AG04449 (cell line): ENCODE measurements around the gene CISD3.

Experiments used
- CTCF ChIA-PET: fragments of 350-600 bp; formaldehyde crosslinking; extraction: SDS; loops from one replicate; lab custom pipeline; 2021; ENCODE audit warnings: antibody characterized with exemption; lab: Yijun Ruan, JAX
- POLR2A ChIA-PET: fragments of 400-600, 350-600 bp; formaldehyde crosslinking; extraction: SDS; loops from one replicate; lab custom pipeline; 2020; ENCODE audit warnings: antibody characterized with exemption, inconsistent platforms; lab: Yijun Ruan, JAX
- DNase-seq: peaks from one replicate; pipeline ENCODE4 v3.0.0-alpha.2; 2010; ENCODE audit warnings: low read depth, low spot score
- H3K4me3 ChIP-seq: 2 replicates; pipeline ENCODE4 v1.5.1; 2011; ENCODE audit warnings: low read depth, mild to moderate bottlenecking, control low read depth, low read length
- CTCF ChIP-seq: IDR thresholded peaks from one replicate; pipeline ENCODE4 v1.5.1; 2011; ENCODE audit warnings: mild to moderate bottlenecking, moderate library complexity, low read length, control low read depth, inconsistent platforms; ENCODE audit not compliant: insufficient read depth; ENCODE audit errors: missing control alignments

The CISD3 gene

GRCh38 chr17:38710985-38711384, 19.2 kb upstream of the CISD3 start:
- CTCF ChIA-PET: interaction anchor here (1.0 to 4.1 kb wide), 4 partner anchors 12 to 34 kb away, joined by 4 to 22 read pairs (median 10); no protein-coding TSS in a partner anchor
- no peak for DNase-seq
- no peak for TF ChIP-seq CTCF
- POLR2A ChIA-PET: interaction anchor here (1.5 kb wide), 1 partner anchor 24 kb away, joined by 4 read pairs; no protein-coding TSS in a partner anchor
- H3K4me3 ChIP-seq: no peak overlapping the region

- H3K4me3 ChIP-seq: no peak overlapping the region
- ChIA-PET CTCF (interaction anchor here (0.9 to 4.1 kb wide), 3 partner anchors 10 to 24 kb away, joined by 4 to 22 read pairs (median 15); no protein-coding TSS in a partner anchor), POLR2A (no interaction called here)
- no peak for DNase-seq
- TF ChIP-seq CTCF: no peak
Observed at GRCh38 chr17:38711792-38712571, 18.2 kb upstream of the CISD3 start.

- no peak overlapping the region for H3K4me3 ChIP-seq
- TF ChIP-seq CTCF: no peak
- no peak for DNase-seq
- CTCF ChIA-PET: interaction anchor here (0.9 to 3.8 kb wide), 2 partner anchors 9 to 23 kb away, joined by 4 to 22 read pairs; no protein-coding TSS in a partner anchor
- POLR2A ChIA-PET: no interaction called here
Observed at GRCh38 chr17:38712593-38712992, 17.5 kb upstream of the CISD3 start.

- TF ChIP-seq CTCF: no peak
- H3K4me3 ChIP-seq: no peak overlapping the region
- ChIA-PET POLR2A (interaction anchor here (0.5 kb wide), 1 partner anchor 99 kb away, joined by 4 read pairs; no protein-coding TSS in a partner anchor), CTCF (interaction anchor here (4.3 kb wide), 1 partner anchor 22 kb away, joined by 22 read pairs; no protein-coding TSS in a partner anchor)
- no peak for DNase-seq
Observed at GRCh38 chr17:38713456-38714075, 16.6 kb upstream of the CISD3 start.

- no peak for DNase-seq
- no peak overlapping the region for H3K4me3 ChIP-seq
- TF ChIP-seq CTCF: no peak
- POLR2A ChIA-PET: interaction anchor here (1.3 kb wide), 1 partner anchor 31 kb away, joined by 4 read pairs; no protein-coding TSS in a partner anchor
- CTCF ChIA-PET: interaction anchor here (4.3 kb wide), 1 partner anchor 20 kb away, joined by 22 read pairs; no protein-coding TSS in a partner anchor
Observed at GRCh38 chr17:38715216-38715943, 14.8 kb upstream of the CISD3 start.
